Uterus (tissue), 4 donors: ENCODE results near the gene RAET1L. TPM values are rescaled to one million over a fixed set of nuclear protein-coding genes. Genes with fewer than 3 reads are reported as not detected.

Experiments used
- DNase-seq, 2 donors: peaks; one replicate each; pipeline ENCODE4 v3.0.0-alpha.2; 2019 to 2020
- H3K27ac ChIP-seq, 2 donors: fragments of 200-600 bp; sonication (generic); 1 replicate in 1 of 2; 2 replicates in 1 of 2; pipeline ENCODE4 v1.5.1; 2016 to 2018
- H3K27me3 ChIP-seq, 2 donors: fragments of 200-600 bp; sonication (generic); one replicate each; pipeline ENCODE4 v1.5.1; 2018 to 2019; ENCODE audit warnings: control low read depth in 1 of 2
- H3K36me3 ChIP-seq, 2 donors: fragments of 200-600 bp; sonication (generic); one replicate each; pipeline ENCODE4 v1.5.1; 2019; ENCODE audit warnings: control low read depth in 1 of 2
- H3K4me1 ChIP-seq, 2 donors: fragments of 200-600 bp; sonication (generic); one replicate each; pipeline ENCODE4 v1.5.1; 2018 to 2019; ENCODE audit warnings: control low read depth in 1 of 2
- H3K4me3 ChIP-seq, 2 donors: fragments of 200-600 bp; sonication (generic); 1 replicate in 1 of 2; 2 replicates in 1 of 2; pipeline ENCODE4 v1.5.1; 2018 to 2019; ENCODE audit warnings: mild to moderate bottlenecking in 1 of 2
- H3K9me3 ChIP-seq, 2 donors: fragments of 200-600 bp; sonication (generic); one replicate each; pipeline ENCODE4 v1.5.1; 2019; ENCODE audit warnings: control low read depth in 1 of 2
- POLR2A ChIP-seq, 2 donors: fragments of 450-650 bp; IDR thresholded peaks; one replicate each; pipeline ENCODE4 v1.6.1; 2016; ENCODE audit warnings: antibody characterized with exemption in 2 of 2, mild to moderate bottlenecking in 1 of 2, moderate library complexity in 1 of 2
- intact Hi-C: fragments of 100-400 bp; cut with DNase I; formaldehyde crosslinking; loops from one replicate; pipeline ENCODE4 v1.15.1; 2023; ENCODE audit warnings: low total_unique reads
- total RNA-seq, 4 donors: library from RNA; depleted of rRNA in 3 of 4; stranded (reverse); fragments of >200 nt in 3 of 4; gene quantifications; one replicate each; pipeline versions ENCODE4 v1.1.0 to v1.2.4, GENCODE V29; 2014 to 2023
- TF ChIP-seq, protein P1 (sequence below), 4 experiments: fragments of 200-600 bp in 2 of 4; fragments of 450-650 bp in 2 of 4; sonication (generic) in 2 of 4; IDR thresholded peaks; one replicate each; pipeline ENCODE4 v1.5.1; 2016 to 2019; ENCODE audit warnings: antibody characterized with exemption in 4 of 4, mild to moderate bottlenecking in 2 of 4, moderate library complexity in 1 of 4
- donor health status: DM: yes; HTN: yes; CAD: no.

The RAET1L gene
- total RNA-seq, 4 donors from 2014 or later, result not detected

GRCh38 chr6:150029749-150030148 lies 4.4 kb upstream of the RAET1L start:
- H3K4me3 ChIP-seq, result no peak overlapping the region
- peaks cover 0 to 6% of the 10 kb centered on the region in 2 donors for H3K4me1 ChIP-seq
- intact Hi-C loops, result no loop called here
- H3K9me3 ChIP-seq, result no peaks in the 10 kb centered on the region
- H3K36me3 ChIP-seq, result no peaks in the 10 kb centered on the region
- peaks cover 0 to 5% of the 10 kb centered on the region in 2 donors for H3K27me3 ChIP-seq
- H3K27ac ChIP-seq, result no peak overlapping the region
- TF ChIP-seq POLR2A (IDR thresholded peaks at IDR 0.05), result no peak
- TF ChIP-seq, protein P1, sequence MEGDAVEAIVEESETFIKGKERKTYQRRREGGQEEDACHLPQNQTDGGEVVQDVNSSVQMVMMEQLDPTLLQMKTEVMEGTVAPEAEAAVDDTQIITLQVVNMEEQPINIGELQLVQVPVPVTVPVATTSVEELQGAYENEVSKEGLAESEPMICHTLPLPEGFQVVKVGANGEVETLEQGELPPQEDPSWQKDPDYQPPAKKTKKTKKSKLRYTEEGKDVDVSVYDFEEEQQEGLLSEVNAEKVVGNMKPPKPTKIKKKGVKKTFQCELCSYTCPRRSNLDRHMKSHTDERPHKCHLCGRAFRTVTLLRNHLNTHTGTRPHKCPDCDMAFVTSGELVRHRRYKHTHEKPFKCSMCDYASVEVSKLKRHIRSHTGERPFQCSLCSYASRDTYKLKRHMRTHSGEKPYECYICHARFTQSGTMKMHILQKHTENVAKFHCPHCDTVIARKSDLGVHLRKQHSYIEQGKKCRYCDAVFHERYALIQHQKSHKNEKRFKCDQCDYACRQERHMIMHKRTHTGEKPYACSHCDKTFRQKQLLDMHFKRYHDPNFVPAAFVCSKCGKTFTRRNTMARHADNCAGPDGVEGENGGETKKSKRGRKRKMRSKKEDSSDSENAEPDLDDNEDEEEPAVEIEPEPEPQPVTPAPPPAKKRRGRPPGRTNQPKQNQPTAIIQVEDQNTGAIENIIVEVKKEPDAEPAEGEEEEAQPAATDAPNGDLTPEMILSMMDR (IDR thresholded peaks at IDR 0.05), result no peak
- DNase-seq, result no peak

DNA sequence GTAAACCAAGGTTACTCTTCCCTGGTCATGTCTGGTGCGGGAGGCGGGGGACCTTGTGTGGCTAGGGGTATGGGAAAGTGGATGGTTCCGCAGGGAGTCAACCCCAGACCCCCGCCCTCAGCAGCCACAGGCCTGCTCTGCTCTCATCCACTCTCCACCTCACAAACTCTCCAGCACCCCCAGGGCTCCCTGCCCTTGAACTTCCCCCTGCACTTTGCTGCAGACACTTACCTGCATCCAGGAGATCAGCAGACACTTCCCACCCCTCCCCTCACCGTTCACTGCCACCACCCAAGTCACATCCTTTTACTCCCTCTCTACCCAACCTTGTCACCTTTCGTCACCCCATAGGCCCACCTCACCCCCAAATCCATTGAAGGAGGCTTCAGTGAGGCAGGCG lies 3.9 kb upstream of the RAET1L start:
- Histone ChIP-seq H3K27me3 (peaks cover 0 to 7% of the 10 kb centered on the region in 2 donors), H3K36me3 (no peaks in the 10 kb centered on the region), H3K27ac (no peak overlapping the region), H3K9me3 (no peaks in the 10 kb centered on the region), H3K4me1 (peaks cover 0 to 6% of the 10 kb centered on the region in 2 donors), H3K4me3 (no peak overlapping the region)
- no peak for DNase-seq
- no peak for TF ChIP-seq POLR2A (IDR thresholded peaks at IDR 0.05)
- TF ChIP-seq, protein P1 (IDR thresholded peaks at IDR 0.05), result no peak
- intact Hi-C loops, result no loop called here

- no peak overlapping the region for H3K27ac ChIP-seq
- no peak for DNase-seq
- H3K36me3 ChIP-seq, result no peaks in the 10 kb centered on the region
- no peaks in the 10 kb centered on the region for H3K9me3 ChIP-seq
- intact Hi-C loops, result no loop called here
- no peak for TF ChIP-seq POLR2A (IDR thresholded peaks at IDR 0.05)
- TF ChIP-seq, protein P1 (IDR thresholded peaks at IDR 0.05), result no peak
- H3K27me3 ChIP-seq, result peaks cover 0 to 7% of the 10 kb centered on the region in 2 donors
- peaks cover 0 to 6% of the 10 kb centered on the region in 2 donors for H3K4me1 ChIP-seq
- no peak overlapping the region for H3K4me3 ChIP-seq
These were observed 3.5 kb upstream of the RAET1L start for GRCh38 chr6:150028799-150029198.

DNA sequence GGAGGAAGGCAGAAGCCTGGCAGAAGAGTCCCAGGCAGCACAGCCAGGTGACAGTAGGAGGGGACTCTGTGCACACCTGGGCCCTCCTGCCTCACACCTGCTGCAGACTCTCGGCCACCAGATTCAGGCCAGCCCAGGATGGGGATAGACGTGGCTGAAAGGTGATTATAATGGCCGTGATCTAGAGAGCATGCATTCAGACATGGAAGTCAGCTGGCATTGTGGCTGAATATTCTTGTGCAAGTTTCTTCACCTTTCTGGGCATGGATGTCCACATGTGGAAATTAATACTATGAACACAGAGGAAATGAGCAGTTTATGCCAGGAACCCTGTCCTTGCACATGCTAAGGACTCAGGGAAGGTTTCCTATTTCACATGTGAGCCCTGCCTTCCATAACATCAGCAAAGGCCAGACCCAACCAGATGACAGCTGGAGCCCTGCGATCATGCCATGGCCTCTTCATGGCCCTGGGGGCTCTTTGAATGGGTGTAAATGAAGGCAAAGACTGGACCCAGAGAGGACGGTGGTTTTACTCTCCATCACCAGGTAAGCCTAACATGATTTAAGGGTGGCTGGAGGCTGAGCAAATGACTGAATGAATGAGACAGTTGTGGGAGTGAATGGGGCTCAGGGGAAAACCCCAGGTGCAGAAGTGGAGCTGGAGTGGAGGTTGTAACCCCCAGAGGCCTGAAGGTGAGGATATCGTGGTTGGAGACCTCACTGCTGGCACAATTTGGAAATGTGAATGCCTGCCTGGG lies 2.7 kb upstream of the RAET1L start:
- TF ChIP-seq, protein P1 (IDR thresholded peaks at IDR 0.05), result no peak
- TF ChIP-seq POLR2A (IDR thresholded peaks at IDR 0.05), result no peak
- Histone ChIP-seq H3K4me1 (peaks cover 0 to 6% of the 10 kb centered on the region in 2 donors), H3K36me3 (no peaks in the 10 kb centered on the region), H3K4me3 (no peak overlapping the region), H3K27me3 (peaks cover 0 to 7% of the 10 kb centered on the region in 2 donors), H3K9me3 (no peaks in the 10 kb centered on the region), H3K27ac (no peak overlapping the region)
- intact Hi-C loops, result no loop called here
- no peak for DNase-seq

- peaks cover 0 to 6% of the 10 kb centered on the region in 2 donors for H3K4me1 ChIP-seq
- no peak overlapping the region for H3K4me3 ChIP-seq
- H3K9me3 ChIP-seq, result no peaks in the 10 kb centered on the region
- TF ChIP-seq POLR2A (IDR thresholded peaks at IDR 0.05), result no peak
- TF ChIP-seq, protein P1 (IDR thresholded peaks at IDR 0.05), result no peak
- no peaks in the 10 kb centered on the region for H3K36me3 ChIP-seq
- H3K27ac ChIP-seq, result no peak overlapping the region
- H3K27me3 ChIP-seq, result peaks cover 0 to 7% of the 10 kb centered on the region in 2 donors
- no peak for DNase-seq
- intact Hi-C loops, result no loop called here
These were observed 1.9 kb upstream of the RAET1L start for GRCh38 chr6:150026976-150027805.
